H1 (cell line): Measurements from ENCODE around the gene FOXL2NB. TPM values are rescaled to one million over a fixed set of nuclear protein-coding genes. Genes with fewer than 3 reads are reported as not detected.
A peak's percentile ranks its signal among the peaks of the same experiment; 100 is the strongest.

ENCODE experiments used
- CTCF ChIA-PET: fragments of 300-600 bp; sonication (Branson Sonifier 250); formaldehyde crosslinking; loops from one replicate; lab custom pipeline; 2021; ENCODE audit not compliant: partially characterized antibody; lab: Charles Lee
- POLR2A ChIA-PET: fragments of 300-600 bp; sonication (Branson Sonifier 250); formaldehyde crosslinking; loops from one replicate; lab custom pipeline; 2021; ENCODE audit warnings: inconsistent platforms; ENCODE audit not compliant: partially characterized antibody; lab: Charles Lee
- DNase-seq, 2 experiments: peaks; one replicate each; pipeline versions ENCODE4 v3.0.0 to v3.0.0-alpha.2; 2010 to 2022; ENCODE audit warnings: low spot score in 2 of 2, low read depth in 1 of 2, mixed read lengths in 1 of 2
- FAIRE-seq: peaks from 2 replicates; lab custom pipeline; 2011; peaks lifted over from hg19 to GRCh38; lab: Jason Lieb, UNC
- H2AFZ ChIP-seq: 2 replicates; pipeline ENCODE4 v1.8.1; 2012; ENCODE audit warnings: low read length, inconsistent platforms
- H2AK5ac ChIP-seq: 2 replicates; pipeline ENCODE4 v1.6.1; 2013; ENCODE audit warnings: low read depth, low read length
- H2BK120ac ChIP-seq: replicated peaks from 2 replicates; pipeline ENCODE3; 2013; ENCODE audit warnings: low read depth, low read length, inconsistent platforms
- H2BK12ac ChIP-seq: 2 replicates; pipeline ENCODE4 v1.6.1; 2013; ENCODE audit warnings: low read depth, low read length
- H2BK15ac ChIP-seq: 2 replicates; pipeline ENCODE4 v1.6.1; 2013; ENCODE audit warnings: low read length
- H2BK20ac ChIP-seq: 2 replicates; pipeline ENCODE4 v1.6.1; 2013; ENCODE audit warnings: low read length
- H2BK5ac ChIP-seq: 2 replicates; pipeline ENCODE4 v1.6.1; 2013; ENCODE audit warnings: low read depth, low read length
- H3K14ac ChIP-seq: 2 replicates; pipeline ENCODE4 v1.6.1; 2013; ENCODE audit warnings: inconsistent platforms; ENCODE audit not compliant: insufficient read length
- H3K18ac ChIP-seq: 2 replicates; pipeline ENCODE4 v1.6.1; 2013; ENCODE audit warnings: low read length; ENCODE audit errors: extremely low read depth
- H3K23ac ChIP-seq: 2 replicates; pipeline ENCODE4 v1.6.1; 2013; ENCODE audit warnings: inconsistent platforms; ENCODE audit not compliant: insufficient read length
- H3K23me2 ChIP-seq: 2 replicates; pipeline ENCODE4 v1.6.1; 2013; ENCODE audit warnings: low read depth, low read length
- H3K27ac ChIP-seq: 2 replicates; pipeline ENCODE4 v1.6.1; 2011; ENCODE audit warnings: low read depth, low read length, inconsistent platforms
- H3K27me3 ChIP-seq, 4 experiments: replicated peaks in 1 of 4; 1 replicate in 1 of 4; 2 replicates in 3 of 4; pipeline versions ENCODE4 v1.6.1 to v1.8.1; 2011 to 2013; ENCODE audit warnings: low read length in 3 of 4, mild to moderate bottlenecking in 3 of 4, inconsistent platforms in 2 of 4, mixed read lengths in 2 of 4, moderate library complexity in 1 of 4; ENCODE audit not compliant: control insufficient read depth in 3 of 4, insufficient read depth in 3 of 4; ENCODE audit errors: extremely low read depth in 1 of 4
- H3K36me3 ChIP-seq, 4 experiments: 2 replicates each; pipeline versions ENCODE4 v1.6.1 to v1.8.1; 2011 to 2013; ENCODE audit warnings: mild to moderate bottlenecking in 4 of 4, low read length in 3 of 4, moderate library complexity in 2 of 4, control low read depth in 1 of 4, inconsistent platforms in 1 of 4; ENCODE audit not compliant: insufficient read depth in 4 of 4, control insufficient read depth in 2 of 4
- H3K4ac ChIP-seq: replicated peaks from 2 replicates; pipeline ENCODE3; 2013; ENCODE audit warnings: low read length, low read depth, mixed read lengths, inconsistent platforms; ENCODE audit not compliant: insufficient read length
- H3K4me1 ChIP-seq, 4 experiments: replicated peaks in 1 of 4; 1 replicate in 1 of 4; 2 replicates in 3 of 4; pipeline versions ENCODE4 v1.6.1 to v1.8.1; 2011 to 2013; ENCODE audit warnings: low read length in 3 of 4, inconsistent platforms in 2 of 4, mixed read lengths in 1 of 4; ENCODE audit not compliant: insufficient read depth in 4 of 4, control insufficient read depth in 3 of 4
- H3K4me2 ChIP-seq, 2 experiments: 2 replicates each; pipeline versions ENCODE4 v1.6.1 to v1.8.1; 2011 to 2013; ENCODE audit warnings: low read depth in 2 of 2, low read length in 2 of 2, control low read depth in 1 of 2, inconsistent platforms in 1 of 2, mild to moderate bottlenecking in 1 of 2; ENCODE audit not compliant: insufficient read depth in 1 of 2
- H3K4me3 ChIP-seq, 4 experiments: fragments of 200-600, 300-600 bp in 1 of 4; sonication (generic), shearing (Covaris generic), sonication (Bioruptor Twin) in 1 of 4; 2 replicates each; pipeline versions ENCODE4 v1.5.1 to v1.8.1; 2011 to 2016; ENCODE audit warnings: low read length in 4 of 4, low read depth in 3 of 4, control low read depth in 2 of 4, inconsistent platforms in 2 of 4, mild to moderate bottlenecking in 2 of 4, mixed read lengths in 1 of 4, moderate library complexity in 1 of 4; ENCODE audit not compliant: insufficient read depth in 2 of 4; ENCODE audit errors: extremely low read depth in 1 of 4
- H3K56ac ChIP-seq: replicated peaks from 2 replicates; pipeline ENCODE3; 2013; ENCODE audit warnings: low read depth, mild to moderate bottlenecking, mixed read lengths, low read length, inconsistent platforms; ENCODE audit not compliant: insufficient read length
- H3K79me1 ChIP-seq: 2 replicates; pipeline ENCODE4 v1.6.1; 2013; ENCODE audit warnings: low read depth, low read length, control low read depth
- H3K79me2 ChIP-seq, 2 experiments: 2 replicates each; pipeline versions ENCODE4 v1.6.1 to v1.8.1; 2012 to 2013; ENCODE audit warnings: low read length in 2 of 2, mild to moderate bottlenecking in 2 of 2, inconsistent platforms in 1 of 2; ENCODE audit not compliant: insufficient read depth in 2 of 2, control insufficient read depth in 1 of 2
- H3K9ac ChIP-seq, 4 experiments: replicated peaks in 1 of 4; 1 replicate in 1 of 4; 2 replicates in 3 of 4; pipeline versions ENCODE4 v1.6.1 to v1.8.1; 2011 to 2013; ENCODE audit warnings: low read depth in 3 of 4, low read length in 3 of 4, control low read depth in 2 of 4, mild to moderate bottlenecking in 2 of 4, moderate library complexity in 2 of 4, inconsistent platforms in 1 of 4; ENCODE audit errors: extremely low read depth in 1 of 4
- H3K9me3 ChIP-seq, 2 experiments: 2 replicates each; pipeline versions ENCODE4 v1.6.1 to v1.8.1; 2012 to 2013; ENCODE audit warnings: mild to moderate bottlenecking in 2 of 2, moderate library complexity in 2 of 2, control low read depth in 1 of 2, inconsistent platforms in 1 of 2, low read depth in 1 of 2, low read length in 1 of 2, mixed read lengths in 1 of 2; ENCODE audit not compliant: insufficient read depth in 2 of 2
- H4K20me1 ChIP-seq, 2 experiments: replicated peaks in 1 of 2; 2 replicates each; pipeline versions ENCODE3 to v1.8.1; 2011 to 2013; ENCODE audit warnings: inconsistent platforms in 2 of 2, low read length in 2 of 2, mild to moderate bottlenecking in 1 of 2; ENCODE audit not compliant: insufficient read depth in 2 of 2, control insufficient read depth in 1 of 2
- H4K5ac ChIP-seq: 2 replicates; pipeline ENCODE4 v1.6.1; 2013; ENCODE audit warnings: low read length, low read depth, mixed read lengths, inconsistent platforms; ENCODE audit not compliant: insufficient read length
- H4K8ac ChIP-seq: 2 replicates; pipeline ENCODE4 v1.8.0; 2013; ENCODE audit warnings: mild to moderate bottlenecking, moderate library complexity, low read length, inconsistent platforms; ENCODE audit not compliant: insufficient read depth; ENCODE audit errors: extremely low read depth
- H4K91ac ChIP-seq: replicated peaks from 2 replicates; pipeline ENCODE3; 2013; ENCODE audit warnings: low read length, mixed read lengths, inconsistent platforms; ENCODE audit not compliant: insufficient read length
- CREB1 ChIP-seq: IDR thresholded peaks from 2 replicates; pipeline ENCODE4 v1.6.1; 2012; ENCODE audit warnings: inconsistent platforms
- EGR1 ChIP-seq: IDR thresholded peaks from 2 replicates; pipeline ENCODE4 v1.6.1; 2011; ENCODE audit warnings: low read depth, low read length, borderline replicate concordance
- POU5F1 ChIP-seq: IDR thresholded peaks from 2 replicates; pipeline ENCODE4 v1.6.1; 2011; ENCODE audit warnings: low read depth, mild to moderate bottlenecking, low read length, moderate library complexity
- RNF2 ChIP-seq: fragments of 200-900, 300-1000 bp; sonication (generic); IDR thresholded peaks from 2 replicates; pipeline ENCODE4 v1.7.1; 2016; ENCODE audit warnings: borderline replicate concordance, low read depth, mild to moderate bottlenecking, antibody characterized with exemption, low read length; ENCODE audit not compliant: poor library complexity, severe bottlenecking; ENCODE audit errors: missing control alignments
- SRF ChIP-seq: IDR thresholded peaks from 2 replicates; pipeline ENCODE4 v1.6.1; 2011; ENCODE audit warnings: mild to moderate bottlenecking, low read depth, low read length, moderate library complexity
- WGBS, 2 experiments: shearing (Covaris generic) in 1 of 2; methylation state at CpG; one replicate each; pipeline versions ENCODE4 v1.1.6 to v1.1.7; 2013 to 2015; ENCODE audit warnings: low lambda C conversion rate in 2 of 2, mixed read lengths in 2 of 2, inconsistent platforms in 1 of 2, low coverage in 1 of 2, missing lambda C conversion rate in 1 of 2; ENCODE audit not compliant: insufficient replicate concordance in 2 of 2, insufficient coverage in 1 of 2, insufficient read length in 1 of 2; ENCODE audit errors: extremely low coverage in 1 of 2, missing lambda C conversion rate in 1 of 2; 5-methylcytosine and 5-hydroxymethylcytosine counted together
- polyA plus RNA-seq, 7 experiments: library from polyadenylated mRNA; depleted of rRNA in 3 of 7; stranded (reverse) in 5 of 7; unstranded in 2 of 7; fragments of >200 nt in 5 of 7; fragments of 200-250 nt in 2 of 7; gene quantifications; 1 replicate in 5 of 7; 2 replicates in 1 of 7; 4 replicates in 1 of 7; pipeline versions ENCODE4 v1.2.1 to v1.2.3, GENCODE V29; 2011 to 2013; ENCODE audit warnings: missing spikeins in 2 of 7, mixed read lengths in 2 of 7
- total RNA-seq: library from RNA; stranded (reverse); fragmentation: NEBNext Ultra II Directional; extraction: Animal tissue kit (Norgen Biotek cat#: 25700); gene quantifications from 2 replicates; pipeline ENCODE4 v1.2.1, GENCODE V29; 2021

Gene FOXL2NB
- total and polyA plus RNA-seq, 2 of the 8 experiments (the other 6 are each of a cell fraction or from before 2014, with no cell fraction given): 5.4 to 7.3 TPM

- no peak overlapping the region for H3K56ac ChIP-seq
- peak overlapping the region; percentile 57; the same call in 1 of the 2 replicates for H4K8ac ChIP-seq
- TF ChIP-seq SRF (no peak), RNF2 (no peak), CREB1 (no peak), POU5F1 (no peak), EGR1 (no peak)
- H3K79me1 ChIP-seq: no peaks in the 10 kb centered on the region
- no peak overlapping the region for H2BK20ac ChIP-seq
- no peak overlapping the region for H2BK15ac ChIP-seq
- DNase-seq (no peak), FAIRE-seq (no peak)
- no peak overlapping the region for H3K4ac ChIP-seq
- 81% methylated on average over 2 of the region's 2 CpGs; no CpG with 5 or more reads in 1 of the 2 experiments for WGBS, 2 experiments
- H2AFZ ChIP-seq: no peak overlapping the region; the same call in 1 of the 2 replicates
- no peaks in the 10 kb centered on the region for H3K36me3 ChIP-seq
- H3K4me3 ChIP-seq: no peak overlapping the region
- no peak overlapping the region for H2BK120ac ChIP-seq
- no peaks in the 10 kb centered on the region for H3K23me2 ChIP-seq
- H4K5ac ChIP-seq: no peak overlapping the region
- no peaks in the 10 kb centered on the region for H3K79me2 ChIP-seq
- no peak overlapping the region for H3K9ac ChIP-seq
- H3K14ac ChIP-seq: no peak overlapping the region
- no peaks in the 10 kb centered on the region for H3K27me3 ChIP-seq
- H2AK5ac ChIP-seq: no peak overlapping the region
- no peak overlapping the region for H2BK5ac ChIP-seq
- no peak overlapping the region for H2BK12ac ChIP-seq
- no peaks in the 10 kb centered on the region for H3K4me1 ChIP-seq
- no peak overlapping the region for H3K23ac ChIP-seq
- CTCF ChIA-PET: interaction anchor here (0.8 to 4.1 kb wide), 8 partner anchors 7 to 342 kb away, joined by 3 to 18 read pairs (median 4); partner anchors contain the start of gene FOXL2NB
- no peaks in the 10 kb centered on the region for H3K9me3 ChIP-seq
- POLR2A ChIA-PET: no interaction called here
- H3K27ac ChIP-seq: no peak overlapping the region
- H3K4me2 ChIP-seq: no peak overlapping the region
- H3K18ac ChIP-seq: no peak overlapping the region; the same call in 1 of the 2 replicates
- H4K91ac ChIP-seq: no peak overlapping the region
- H4K20me1 ChIP-seq: no peaks in the 10 kb centered on the region
These were observed 40.2 kb downstream of the FOXL2NB start for GRCh38 chr3:138987181-138987580.
